Adipocyte (in vitro differentiated cells): ENCODE results near the gene CYP2F1.
A peak's percentile ranks its signal among the peaks of the same experiment; 100 is the strongest.
"Not testable (repeated sequence)": the region's sequence is repeated elsewhere in the genome, so short reads cannot be mapped to it uniquely, and the experiment has no call there.

ENCODE experiments used
- DNase-seq: peaks from one replicate; pipeline ENCODE4 v3.0.0-alpha.2; 2015; ENCODE audit warnings: low read depth
- H3K27me3 ChIP-seq: replicated peaks from 2 replicates; pipeline ENCODE4 v1.7.0; 2013; ENCODE audit warnings: mild to moderate bottlenecking, low read length, moderate library complexity; ENCODE audit not compliant: control insufficient read depth, insufficient read depth
- H3K36me3 ChIP-seq: 2 replicates; pipeline ENCODE4 v1.7.0; 2013; ENCODE audit warnings: low read length, mild to moderate bottlenecking, moderate library complexity; ENCODE audit not compliant: control insufficient read depth, insufficient read depth, severe bottlenecking
- H3K4me1 ChIP-seq: 2 replicates; pipeline ENCODE4 v1.7.0; 2013; ENCODE audit warnings: mild to moderate bottlenecking, low read length, moderate library complexity; ENCODE audit not compliant: control insufficient read depth, insufficient read depth
- H3K4me3 ChIP-seq: 2 replicates; pipeline ENCODE4 v1.7.0; 2013; ENCODE audit warnings: mild to moderate bottlenecking, low read length, moderate library complexity
- H3K9ac ChIP-seq: 2 replicates; pipeline ENCODE4 v1.7.0; 2013; ENCODE audit warnings: mild to moderate bottlenecking, low read length, moderate library complexity
- H3K9me3 ChIP-seq: 2 replicates; pipeline ENCODE4 v1.7.0; 2013; ENCODE audit warnings: mild to moderate bottlenecking, low read length, moderate library complexity; ENCODE audit not compliant: control insufficient read depth

CYP2F1 gene

GRCh38 chr19:41127801-41128300 is 13.6 kb downstream of the CYP2F1 start:
- not testable (repeated sequence) for H3K36me3 ChIP-seq, H3K4me3 ChIP-seq, H3K9me3 ChIP-seq, H3K9ac ChIP-seq, H3K4me1 ChIP-seq
- peak; percentile 70 for DNase-seq
- H3K27me3 ChIP-seq = peaks cover 19% of the 10 kb centered on the region

GRCh38 chr19:41128692-41129091 is 14.5 kb downstream of the CYP2F1 start:
- Histone ChIP-seq H3K4me1 (no peaks in the 10 kb centered on the region), H3K27me3 (peaks cover 19% of the 10 kb centered on the region), H3K9ac (no peak overlapping the region), H3K4me3 (no peak overlapping the region), H3K9me3 (no peaks in the 10 kb centered on the region), H3K36me3 (no peaks in the 10 kb centered on the region)
- no peak for DNase-seq

GRCh38 chr19:41131186-41131585 is 17.0 kb downstream of the CYP2F1 start:
- DNase-seq = no peak
- no peak overlapping the region for H3K9ac ChIP-seq
- H3K27me3 ChIP-seq = peaks cover 17% of the 10 kb centered on the region
- no peaks in the 10 kb centered on the region for H3K36me3 ChIP-seq
- no peaks in the 10 kb centered on the region for H3K4me1 ChIP-seq
- no peaks in the 10 kb centered on the region for H3K9me3 ChIP-seq
- H3K4me3 ChIP-seq = no peak overlapping the region

- H3K4me3 ChIP-seq = no peak overlapping the region
- H3K4me1 ChIP-seq = no peaks in the 10 kb centered on the region
- H3K9me3 ChIP-seq = no peaks in the 10 kb centered on the region
- H3K36me3 ChIP-seq = no peaks in the 10 kb centered on the region
- H3K9ac ChIP-seq = no peak overlapping the region
- H3K27me3 ChIP-seq = peaks cover 17% of the 10 kb centered on the region
- peak; percentile 11 for DNase-seq
These were observed 19.0 kb downstream of the CYP2F1 start for GRCh38 chr19:41133260-41133659.

- DNase-seq = no peak
- H3K36me3 ChIP-seq = no peaks in the 10 kb centered on the region
- no peak overlapping the region for H3K4me3 ChIP-seq
- peaks cover 10% of the 10 kb centered on the region for H3K27me3 ChIP-seq
- H3K9ac ChIP-seq = no peak overlapping the region
- no peaks in the 10 kb centered on the region for H3K9me3 ChIP-seq
- no peaks in the 10 kb centered on the region for H3K4me1 ChIP-seq
These were observed 20.4 kb downstream of the CYP2F1 start for GRCh38 chr19:41134616-41135015.

- H3K27me3 ChIP-seq = peaks cover 10% of the 10 kb centered on the region
- H3K9me3 ChIP-seq, H3K4me1 ChIP-seq, H3K9ac ChIP-seq, H3K36me3 ChIP-seq: not testable (repeated sequence)
- peak overlapping the region; percentile 58 for H3K4me3 ChIP-seq
- peak; percentile 32 for DNase-seq
These were observed 21.5 kb downstream of the CYP2F1 start for GRCh38 chr19:41135390-41136384.

- no peak overlapping the region for H3K4me3 ChIP-seq
- DNase-seq = no peak
These were observed 22.6 kb downstream of the CYP2F1 start for GRCh38 chr19:41136636-41137455.

GRCh38 chr19:41144403-41144802 is 30.2 kb downstream of the CYP2F1 start:
- Histone ChIP-seq H3K36me3 (no peaks in the 10 kb centered on the region), H3K27me3 (peaks cover 17% of the 10 kb centered on the region), H3K4me1 (peaks cover 4% of the 10 kb centered on the region), H3K4me3 (no peak overlapping the region), H3K9ac (no peak overlapping the region), H3K9me3 (no peaks in the 10 kb centered on the region)
- DNase-seq = peak; percentile 89

More at GRCh38 chr19:41136636-41137455, 22.6 kb downstream of the CYP2F1 start:
- H3K27me3 ChIP-seq = peaks cover 6% of the 10 kb centered on the region
- no peaks in the 10 kb centered on the region for H3K36me3 ChIP-seq
- peaks cover 4% of the 10 kb centered on the region for H3K4me1 ChIP-seq
- H3K9ac ChIP-seq = no peak overlapping the region
- H3K9me3 ChIP-seq = no peaks in the 10 kb centered on the region

GRCh38 chr19:41149831-41150230 is 35.6 kb downstream of the CYP2F1 start:
- DNase-seq = no peak
- Histone ChIP-seq H3K9ac (no peak overlapping the region), H3K4me1 (no peaks in the 10 kb centered on the region)

GRCh38 chr19:41150986-41151385 is 36.8 kb downstream of the CYP2F1 start:
- DNase-seq, H3K36me3 ChIP-seq, H3K9me3 ChIP-seq, H3K4me3 ChIP-seq, H3K9ac ChIP-seq, H3K4me1 ChIP-seq: not testable (repeated sequence)
- H3K27me3 ChIP-seq = peaks cover 20% of the 10 kb centered on the region

More at GRCh38 chr19:41149831-41150230, 35.6 kb downstream of the CYP2F1 start:
- no peak overlapping the region for H3K4me3 ChIP-seq
- H3K27me3 ChIP-seq = peaks cover 17% of the 10 kb centered on the region
- no peaks in the 10 kb centered on the region for H3K9me3 ChIP-seq
- no peaks in the 10 kb centered on the region for H3K36me3 ChIP-seq

- no peak overlapping the region for H3K9ac ChIP-seq
- H3K27me3 ChIP-seq = peaks cover 12% of the 10 kb centered on the region
- no peak for DNase-seq
- H3K9me3 ChIP-seq = peaks cover 7% of the 10 kb centered on the region
- no peak overlapping the region for H3K4me3 ChIP-seq
- no peaks in the 10 kb centered on the region for H3K36me3 ChIP-seq
- H3K4me1 ChIP-seq = no peaks in the 10 kb centered on the region
These were observed 39.8 kb downstream of the CYP2F1 start for GRCh38 chr19:41154060-41154459.
